Ovary (tissue), 9 donors: ENCODE data around the gene ATP6AP1. TPM values are rescaled to one million over a fixed set of nuclear protein-coding genes. Genes with fewer than 3 reads are reported as not detected.

Experiments
- DNase-seq, 5 donors: peaks; one replicate each; pipeline ENCODE4 v3.0.0-alpha.2; 2019 to 2020
- H3K27ac ChIP-seq, 2 donors: fragments of 200-600 bp; one replicate each; pipeline versions ENCODE4 v1.5.1 to v1.8.0; 2019 to 2022
- H3K27me3 ChIP-seq: fragments of 200-600 bp; one replicate; pipeline ENCODE4 v1.8.0; 2022
- H3K36me3 ChIP-seq: fragments of 200-600 bp; sonication (generic); one replicate; pipeline ENCODE4 v1.5.1; 2019
- H3K4me1 ChIP-seq: one replicate; pipeline ENCODE4 v1.8.1; 2013; ENCODE audit warnings: mild to moderate bottlenecking, moderate library complexity; ENCODE audit not compliant: insufficient read depth
- H3K4me3 ChIP-seq: fragments of 200-600 bp; sonication (generic); one replicate; pipeline ENCODE4 v1.5.1; 2017
- H3K9me3 ChIP-seq, 2 donors: fragments of 200-600 bp in 1 of 2; sonication (generic) in 1 of 2; one replicate each; pipeline versions ENCODE4 v1.5.1 to v1.8.1; 2013 to 2019; ENCODE audit warnings: mild to moderate bottlenecking in 1 of 2, moderate library complexity in 1 of 2
- CTCF ChIP-seq, 3 donors: fragments of 450-650 bp in 2 of 3; fragments of 200-600 bp in 1 of 3; IDR thresholded peaks; one replicate each; pipeline versions ENCODE4 v1.5.1 to v1.8.0; 2016 to 2022; ENCODE audit warnings: antibody characterized with exemption in 3 of 3, mild to moderate bottlenecking in 1 of 3
- EP300 ChIP-seq: sonication (generic); formaldehyde crosslinking; IDR thresholded peaks from one replicate; pipeline ENCODE4 v1.6.1; 2017; ENCODE audit warnings: antibody characterized with exemption
- POLR2A ChIP-seq: fragments of 450-650 bp; IDR thresholded peaks from one replicate; pipeline ENCODE4 v1.6.1; 2017; ENCODE audit warnings: antibody characterized with exemption, mild to moderate bottlenecking, moderate library complexity
- WGBS, 3 donors: extraction: QIAGEN DNeasy Blood & Tissue Kit in 1 of 3; methylation state at CpG; one replicate each; pipeline versions ENCODE4 v1.1.5 to v1.1.7; 2013 to 2017; 5-methylcytosine and 5-hydroxymethylcytosine counted together
- intact Hi-C, 4 donors: fragments of 100-400 bp; cut with DNase I; formaldehyde crosslinking; loops; one replicate each; pipeline versions ENCODE4 v1.11.0 to v1.15.1; 2022 to 2023
- polyA plus RNA-seq, 2 donors: library from polyadenylated mRNA; stranded (reverse); fragments of 200-250 nt in 1 of 2; fragments of 350-450 nt in 1 of 2; fragmentation: Illumina TruSeq in 1 of 2; extraction: RNeasy Lipid Tissue Mini Kit (QIAGEN cat#74804) in 1 of 2; gene quantifications; one replicate each; pipeline ENCODE4 v1.2.3, GENCODE V29; 2013 to 2014
- total RNA-seq, 7 donors: library from RNA; depleted of rRNA in 2 of 7; stranded (reverse); fragments of >200 nt in 2 of 7; fragmentation: NEBNext Ultra II Directional in 3 of 7; extraction: Animal tissue kit (Norgen Biotek cat#: 25700) in 3 of 7; gene quantifications; one replicate each; pipeline versions ENCODE4 v1.1.0 to v1.2.4, GENCODE V29; 2016 to 2023
- donor health status: DM: no; HTN: no; CAD: no; lungs with moderate emphysema.
- donor health status: DM: no; HTN: no; CAD: no.
- donor health status: Bipolar disorder and iron deficiency.
- donor health status: DM: yes; HTN: yes; CAD: no.
- donor health status: DM: no; HTN: no; CAD: no.
- donor health status: DM: yes; HTN: yes; CAD: no.

ATP6AP1 gene
- total and polyA plus RNA-seq, 9 donors = 29.6 to 77.8 (median 58.6) TPM

GRCh38 chrX:154448484-154448883 lies 20.0 kb downstream of the ATP6AP1 start:
- Histone ChIP-seq H3K27me3 (no peaks in the 10 kb centered on the region), H3K4me3 (no peak overlapping the region), H3K4me1 (no peaks in the 10 kb centered on the region), H3K27ac (no peak overlapping the region), H3K36me3 (no peaks in the 10 kb centered on the region), H3K9me3 (no peaks in the 10 kb centered on the region)
- 80 to 87% (median 85%) methylated on average over 14 of the region's 14 CpGs for WGBS, 3 donors
- TF ChIP-seq CTCF (IDR thresholded peaks at IDR 0.05) (no peak), EP300 (no peak), POLR2A (no peak)
- no peak for DNase-seq
- intact Hi-C loops = no loop called here

DNA sequence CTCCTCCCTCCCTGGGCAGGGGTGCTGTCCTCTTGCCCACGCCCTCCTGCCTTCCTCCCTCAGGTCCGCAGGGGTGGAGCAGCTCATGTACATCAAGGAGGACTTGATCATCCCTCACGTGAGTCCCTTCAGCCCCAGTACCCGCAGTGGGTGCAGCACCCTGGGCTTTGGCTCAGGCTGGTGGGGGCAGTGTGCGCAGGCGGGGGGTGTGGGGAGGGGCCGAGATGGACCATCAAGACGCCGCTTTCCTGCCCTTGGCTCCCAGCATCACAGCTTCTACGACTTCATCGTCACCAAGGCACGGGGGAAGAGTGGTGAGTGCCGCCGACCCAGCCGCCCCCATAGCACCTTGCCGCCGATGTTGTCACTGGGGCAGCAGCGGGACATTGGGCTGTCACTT lies 21.1 kb downstream of the ATP6AP1 start:
- WGBS, 3 donors = 87 to 89% (median 87%) methylated on average over 18 of the region's 18 CpGs
- no peak for DNase-seq
- H3K36me3 ChIP-seq = no peaks in the 10 kb centered on the region

GRCh38 chrX:154450312-154450711 lies 21.8 kb downstream of the ATP6AP1 start:
- no peaks in the 10 kb centered on the region for H3K36me3 ChIP-seq
- H3K4me1 ChIP-seq = no peaks in the 10 kb centered on the region
- H3K27me3 ChIP-seq = no peaks in the 10 kb centered on the region
- TF ChIP-seq CTCF (IDR thresholded peaks at IDR 0.05) (no peak), EP300 (no peak), POLR2A (no peak)
- no peaks in the 10 kb centered on the region for H3K9me3 ChIP-seq
- intact Hi-C loops = no loop called here
- H3K4me3 ChIP-seq = no peak overlapping the region
- no peak for DNase-seq
- H3K27ac ChIP-seq = no peak overlapping the region
- WGBS, 3 donors = 87 to 90% (median 89%) methylated on average over 17 of the region's 17 CpGs

More for the DNA sequence above, 21.1 kb downstream of the ATP6AP1 start:
- Histone ChIP-seq H3K9me3 (no peaks in the 10 kb centered on the region), H3K27me3 (no peaks in the 10 kb centered on the region), H3K27ac (no peak overlapping the region), H3K4me3 (no peak overlapping the region), H3K4me1 (no peaks in the 10 kb centered on the region)
- TF ChIP-seq EP300 = no peak
- no peak for TF ChIP-seq POLR2A
- TF ChIP-seq CTCF (IDR thresholded peaks at IDR 0.05) = no peak
- intact Hi-C loops = no loop called here

- DNase-seq = no peak
- H3K9me3 ChIP-seq = no peaks in the 10 kb centered on the region
- H3K4me1 ChIP-seq = no peaks in the 10 kb centered on the region
- TF ChIP-seq CTCF (IDR thresholded peaks at IDR 0.05) = no peak
- TF ChIP-seq EP300 = no peak
- no peaks in the 10 kb centered on the region for H3K27me3 ChIP-seq
- H3K36me3 ChIP-seq = no peaks in the 10 kb centered on the region
- intact Hi-C loops = no loop called here
- H3K4me3 ChIP-seq = no peak overlapping the region
- WGBS, 3 donors = 89 to 91% (median 90%) methylated on average over 9 of the region's 9 CpGs
- H3K27ac ChIP-seq = no peak overlapping the region
Measured at GRCh38 chrX:154452823-154453222, 24.3 kb downstream of the ATP6AP1 start.
